Activated CD8-positive, alpha-beta memory T cell treated with anti-CD3 and anti-CD28 coated beads for 36 hours (primary cell): ENCODE measurements around the gene PNMA8A. TPM values are rescaled to one million over a fixed set of nuclear protein-coding genes. Genes with fewer than 3 reads are reported as not detected.

Experiments
- total RNA-seq, 2 experiments: library from RNA; stranded (reverse); gene quantifications; one replicate each; pipeline ENCODE4 v1.2.3, GENCODE V29; 2021

PNMA8A gene
- total RNA-seq, 2 experiments from 2014 or later, result 1.1 to 1.2 TPM

Other genes starting within 250 kb of the PNMA8A start
- gene IGFL1, start 241.8 kb downstream of the PNMA8A start, total RNA-seq, result not detected
- gene HIF3A, start 174.5 kb downstream of the PNMA8A start, total RNA-seq, result not detected
- gene PPP5C, start 124.5 kb downstream of the PNMA8A start, total RNA-seq, result 100 to 1,000 TPM; 135 to 136 TPM
- gene CCDC8, start 58.0 kb downstream of the PNMA8A start, total RNA-seq, result not detected
- gene PNMA8C, start 42.6 kb downstream of the PNMA8A start, total RNA-seq, result not detected
- under 1 TPM in 1 of 2 experiments, not detected in 1; 0.08 TPM for gene PNMA8B, start 24.3 kb upstream of the PNMA8A start, total RNA-seq
- gene CALM3, start 129.8 kb upstream of the PNMA8A start, total RNA-seq, result 100 to 1,000 TPM; 454 to 460 TPM
- 10 to 100 TPM; 24.2 to 24.8 TPM for gene PTGIR, start 153.5 kb upstream of the PNMA8A start, total RNA-seq
- gene GNG8, start 164.6 kb upstream of the PNMA8A start, total RNA-seq, result 10 to 100 TPM in 1 of 2 experiments, 1 to 10 TPM in 1; 8.6 to 12.2 TPM
- gene DACT3, start 189.6 kb upstream of the PNMA8A start, total RNA-seq, result 1 to 10 TPM; 1.8 to 2.0 TPM
- 10 to 100 TPM; 60.5 to 65.2 TPM for gene PRKD2, start 245.6 kb upstream of the PNMA8A start, total RNA-seq